AG04450 (cell line): ENCODE data around the gene MAFG. TPM values are rescaled to one million over a fixed set of nuclear protein-coding genes. Genes with fewer than 3 reads are reported as not detected.

Source experiments
- CTCF ChIA-PET: fragments of 300-600, 350-600 bp; formaldehyde crosslinking; extraction: SDS; loops from one replicate; lab custom pipeline; 2022; ENCODE audit warnings: antibody characterized with exemption, inconsistent platforms; lab: Charles Lee
- POLR2A ChIA-PET: fragments of 350-600 bp; formaldehyde crosslinking; extraction: SDS; loops from one replicate; lab custom pipeline; 2021; ENCODE audit warnings: antibody characterized with exemption, inconsistent platforms; lab: Yijun Ruan, JAX
- DNase-seq: peaks from one replicate; pipeline ENCODE4 v3.0.0-alpha.2; 2011; ENCODE audit warnings: low read depth, low spot score
- H3K27ac ChIP-seq: one replicate; pipeline ENCODE4 v1.5.1; 2012; ENCODE audit warnings: low read depth, low read length, control low read depth
- H3K27me3 ChIP-seq: one replicate; pipeline ENCODE4 v1.6.0; 2012; ENCODE audit warnings: low read length; ENCODE audit not compliant: control insufficient read depth, insufficient read depth
- H3K4me3 ChIP-seq: 2 replicates; pipeline ENCODE4 v1.5.1; 2011; ENCODE audit warnings: mild to moderate bottlenecking, low read depth, low read length, control low read depth
- H3K9me3 ChIP-seq: 2 replicates; pipeline ENCODE4 v1.5.1; 2012; ENCODE audit warnings: low read length; ENCODE audit not compliant: control insufficient read depth, insufficient read depth
- polyA plus RNA-seq: library from polyadenylated mRNA; depleted of rRNA; stranded (reverse); fragments of >200 nt; gene quantifications from 2 replicates; pipeline ENCODE4 v1.2.3, GENCODE V29; 2011
- TF ChIP-seq, protein P1 (sequence below): IDR thresholded peaks from 2 replicates; pipeline ENCODE4 v1.5.1; 2011; ENCODE audit warnings: low read depth, low read length, control low read depth, inconsistent platforms

The MAFG gene
- polyA plus RNA-seq, 1 experiment, result 17.7 TPM

DNA sequence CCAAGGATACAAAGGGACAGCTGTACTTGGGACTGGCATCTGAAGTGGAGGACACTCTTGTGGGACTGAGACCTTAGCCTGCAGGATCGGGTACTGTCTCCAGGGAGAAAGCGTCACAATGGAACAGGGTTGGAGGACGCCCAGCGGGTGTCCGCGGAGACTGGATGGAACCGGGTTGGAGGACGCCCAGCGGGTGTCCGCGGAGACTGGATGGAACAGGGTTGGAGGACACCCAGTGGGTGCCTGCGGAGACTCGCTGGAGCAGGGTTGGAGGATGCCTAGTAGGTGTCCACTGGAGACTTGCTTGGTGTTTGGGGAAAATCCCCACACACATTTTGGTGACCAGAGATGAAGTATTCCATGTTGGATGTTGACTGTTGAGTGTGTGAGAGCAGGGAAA, 19.7 kb upstream of the MAFG start, which contains the start of gene MYADML2:
MYADML2 (minus strand) TSS at position 45 of the 400 bp plus-strand sequence. CDS start 5,492 bp downstream, outside the sequence.
- peaks cover 7% of the 10 kb centered on the region for H3K27me3 ChIP-seq
- H3K9me3 ChIP-seq, result no peaks in the 10 kb centered on the region; the same call in 1 of the 2 replicates
- H3K27ac ChIP-seq, result no peak within 1 kb of the TSS
- CTCF ChIA-PET, result no interaction called here
- no peak for DNase-seq
- no peak within 1 kb of the TSS for H3K4me3 ChIP-seq
- TF ChIP-seq, protein P1, sequence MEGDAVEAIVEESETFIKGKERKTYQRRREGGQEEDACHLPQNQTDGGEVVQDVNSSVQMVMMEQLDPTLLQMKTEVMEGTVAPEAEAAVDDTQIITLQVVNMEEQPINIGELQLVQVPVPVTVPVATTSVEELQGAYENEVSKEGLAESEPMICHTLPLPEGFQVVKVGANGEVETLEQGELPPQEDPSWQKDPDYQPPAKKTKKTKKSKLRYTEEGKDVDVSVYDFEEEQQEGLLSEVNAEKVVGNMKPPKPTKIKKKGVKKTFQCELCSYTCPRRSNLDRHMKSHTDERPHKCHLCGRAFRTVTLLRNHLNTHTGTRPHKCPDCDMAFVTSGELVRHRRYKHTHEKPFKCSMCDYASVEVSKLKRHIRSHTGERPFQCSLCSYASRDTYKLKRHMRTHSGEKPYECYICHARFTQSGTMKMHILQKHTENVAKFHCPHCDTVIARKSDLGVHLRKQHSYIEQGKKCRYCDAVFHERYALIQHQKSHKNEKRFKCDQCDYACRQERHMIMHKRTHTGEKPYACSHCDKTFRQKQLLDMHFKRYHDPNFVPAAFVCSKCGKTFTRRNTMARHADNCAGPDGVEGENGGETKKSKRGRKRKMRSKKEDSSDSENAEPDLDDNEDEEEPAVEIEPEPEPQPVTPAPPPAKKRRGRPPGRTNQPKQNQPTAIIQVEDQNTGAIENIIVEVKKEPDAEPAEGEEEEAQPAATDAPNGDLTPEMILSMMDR, result no peak
- POLR2A ChIA-PET, result no interaction called here

DNA sequence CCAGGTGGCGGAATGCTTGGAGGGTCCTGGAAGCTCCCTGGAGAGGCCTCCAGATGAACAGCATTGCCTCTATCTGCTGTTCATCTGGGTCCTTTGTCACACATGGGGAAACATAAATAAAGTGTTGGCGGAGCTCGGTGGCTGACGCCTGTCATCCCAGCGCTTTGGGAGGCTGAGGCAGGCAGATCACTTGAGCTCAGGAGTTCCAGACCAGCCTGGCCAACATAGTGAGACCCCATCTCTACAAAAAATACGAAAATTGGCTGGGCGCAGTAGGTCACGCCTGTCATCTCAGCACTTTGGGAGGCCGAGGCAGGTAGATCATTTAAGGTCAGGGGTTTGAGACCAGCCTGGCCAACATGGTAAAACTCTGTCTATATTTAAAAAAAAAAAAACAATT, 17.3 kb upstream of the MAFG start:
- POLR2A ChIA-PET, result interaction anchor here (0.6 kb wide), 1 partner anchor 8 kb away, joined by 3 read pairs; no protein-coding TSS in a partner anchor
- TF ChIP-seq, protein P1, result no peak
- DNase-seq, result no peak
- no peak overlapping the region for H3K4me3 ChIP-seq
- H3K27me3 ChIP-seq, result peaks cover 12% of the 10 kb centered on the region
- CTCF ChIA-PET, result interaction anchor here (1.9 kb wide), 1 partner anchor 15 kb away, joined by 9 read pairs; no protein-coding TSS in a partner anchor
- no peak overlapping the region for H3K27ac ChIP-seq
- H3K9me3 ChIP-seq, result peaks cover 4% of the 10 kb centered on the region; the same call in 1 of the 2 replicates

DNA sequence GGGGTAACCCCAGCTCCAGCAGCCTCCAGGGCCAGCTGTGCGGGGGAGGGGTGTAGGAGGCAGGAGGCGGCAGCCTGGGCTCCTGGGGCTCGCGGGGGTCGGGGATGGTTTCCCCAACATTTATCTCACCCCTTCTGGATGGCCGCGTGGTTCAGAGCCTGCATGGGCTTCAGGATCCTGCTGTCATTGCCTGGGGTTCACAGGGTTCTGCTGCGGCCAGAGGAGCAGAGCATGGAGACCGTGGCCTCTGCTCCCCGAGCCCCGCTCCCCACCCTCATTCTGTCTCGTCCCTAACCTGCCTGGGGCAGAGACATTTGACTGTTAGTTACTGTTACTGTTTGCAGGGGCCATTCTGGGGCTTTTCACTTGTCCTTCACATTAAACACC, 14.6 kb upstream of the MAFG start:
- H3K9me3 ChIP-seq, result peaks cover 4% of the 10 kb centered on the region; the same call in 1 of the 2 replicates
- ChIA-PET CTCF (no interaction called here), POLR2A (no interaction called here)
- peaks cover 12% of the 10 kb centered on the region for H3K27me3 ChIP-seq
- H3K27ac ChIP-seq, result no peak overlapping the region
- DNase-seq, result no peak
- H3K4me3 ChIP-seq, result no peak overlapping the region
- TF ChIP-seq, protein P1, result no peak

DNA sequence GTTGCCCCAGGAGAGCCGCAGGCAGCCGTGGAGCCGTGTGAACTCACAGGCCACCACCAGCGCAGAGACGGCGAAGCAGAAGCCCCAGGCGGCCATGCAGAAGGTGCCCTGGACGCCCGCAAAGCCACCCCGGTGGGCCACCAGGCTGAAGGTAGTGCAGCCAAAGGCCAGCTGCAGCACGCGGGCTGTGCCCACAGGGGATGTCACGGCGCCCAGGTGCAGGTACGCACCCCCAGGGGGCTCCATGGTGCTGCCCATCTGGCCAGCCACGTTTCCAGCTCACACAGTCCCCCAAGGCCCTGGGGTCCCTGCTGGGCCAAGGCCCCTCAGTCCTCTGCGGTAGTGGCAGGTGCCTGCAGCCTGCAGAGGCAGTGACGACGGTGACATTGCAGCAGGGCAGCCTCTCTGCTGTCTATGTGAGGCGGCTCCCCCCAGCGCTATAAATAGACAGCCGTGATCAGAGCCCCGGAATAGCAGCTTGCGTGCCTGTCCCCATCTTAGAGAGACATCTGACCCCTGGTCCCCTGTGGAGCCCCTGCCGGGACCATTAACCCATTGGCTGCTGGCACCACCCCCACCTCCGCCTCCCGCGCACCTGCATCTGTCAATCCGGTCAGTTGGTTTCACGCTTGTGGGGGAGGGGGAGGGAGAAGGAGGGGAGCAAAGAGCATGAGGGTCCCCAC, 14.1 kb upstream of the MAFG start:
- TF ChIP-seq, protein P1, result no peak
- CTCF ChIA-PET, result no interaction called here
- POLR2A ChIA-PET, result no interaction called here
- Histone ChIP-seq H3K4me3 (no peak overlapping the region), H3K27ac (no peak overlapping the region), H3K27me3 (peaks cover 10% of the 10 kb centered on the region), H3K9me3 (peaks cover 4% of the 10 kb centered on the region; the same call in 1 of the 2 replicates)
- DNase-seq, result no peak
